OCI-LY7 (cell line): ENCODE data around the gene HCFC1.

Experiments
- EZH2phosphoT487 ChIP-seq: fragments of 200-600 bp; sonication (generic); IDR thresholded peaks from 2 replicates; pipeline ENCODE4 v1.6.1; 2018; ENCODE audit warnings: low read depth, borderline replicate concordance, mild to moderate bottlenecking, mixed run types, antibody characterized with exemption, low read length, moderate library complexity, mixed read lengths
- TF ChIP-seq, protein P1 (sequence below): fragments of 200-600 bp; sonication (generic); conservative IDR thresholded peaks from 2 replicates; pipeline ENCODE4 v1.5.1; 2014; ENCODE audit warnings: mild to moderate bottlenecking, antibody characterized with exemption, low read length, moderate library complexity, mixed read lengths

DNA sequence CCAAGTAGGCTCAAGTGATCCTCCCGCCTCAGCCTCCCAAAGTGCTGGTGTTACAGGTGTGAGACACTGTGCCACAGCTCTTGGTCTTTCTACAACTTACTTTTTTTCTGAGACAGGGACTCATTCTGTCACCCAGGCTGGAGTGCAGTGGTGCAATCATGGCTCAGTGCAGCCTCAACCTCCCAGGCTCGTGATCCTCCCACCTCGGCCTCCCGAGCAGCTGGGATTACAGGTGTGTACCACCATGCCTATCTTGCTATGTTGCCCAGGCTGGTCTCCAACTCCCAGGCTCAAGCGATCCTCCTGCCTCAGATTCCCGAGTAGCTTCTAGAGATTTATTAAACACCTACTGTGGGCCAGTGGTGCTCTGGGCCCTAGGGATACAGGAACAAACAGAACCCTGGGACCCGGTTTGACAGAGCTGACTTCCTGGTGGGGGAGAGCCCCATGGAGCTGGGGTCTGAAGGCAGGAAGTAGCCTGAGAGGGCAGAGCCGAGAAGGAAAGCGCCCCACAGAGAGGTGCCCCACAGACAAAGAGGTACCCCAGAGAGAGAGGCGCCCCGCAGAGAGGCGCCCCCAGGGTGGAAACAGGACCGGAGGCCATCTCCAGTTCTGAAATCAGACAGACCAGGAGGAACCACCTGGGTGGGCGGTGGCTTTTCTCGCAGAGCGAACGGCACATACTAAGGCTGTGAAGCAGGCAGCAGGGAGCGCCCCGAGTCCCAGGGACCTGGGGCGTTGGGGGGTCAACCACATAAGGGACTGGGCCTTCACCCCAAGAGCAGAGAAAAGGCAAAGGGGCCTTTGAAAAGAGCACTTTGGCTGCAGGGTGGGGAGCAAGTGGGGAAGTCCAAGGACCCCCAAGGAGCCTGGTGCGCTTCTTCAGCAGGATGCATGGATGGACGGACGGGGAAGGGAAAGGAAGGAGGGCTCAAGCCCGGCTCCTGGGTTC, 43.1 kb upstream of the HCFC1 start:
- TF ChIP-seq, protein P1, sequence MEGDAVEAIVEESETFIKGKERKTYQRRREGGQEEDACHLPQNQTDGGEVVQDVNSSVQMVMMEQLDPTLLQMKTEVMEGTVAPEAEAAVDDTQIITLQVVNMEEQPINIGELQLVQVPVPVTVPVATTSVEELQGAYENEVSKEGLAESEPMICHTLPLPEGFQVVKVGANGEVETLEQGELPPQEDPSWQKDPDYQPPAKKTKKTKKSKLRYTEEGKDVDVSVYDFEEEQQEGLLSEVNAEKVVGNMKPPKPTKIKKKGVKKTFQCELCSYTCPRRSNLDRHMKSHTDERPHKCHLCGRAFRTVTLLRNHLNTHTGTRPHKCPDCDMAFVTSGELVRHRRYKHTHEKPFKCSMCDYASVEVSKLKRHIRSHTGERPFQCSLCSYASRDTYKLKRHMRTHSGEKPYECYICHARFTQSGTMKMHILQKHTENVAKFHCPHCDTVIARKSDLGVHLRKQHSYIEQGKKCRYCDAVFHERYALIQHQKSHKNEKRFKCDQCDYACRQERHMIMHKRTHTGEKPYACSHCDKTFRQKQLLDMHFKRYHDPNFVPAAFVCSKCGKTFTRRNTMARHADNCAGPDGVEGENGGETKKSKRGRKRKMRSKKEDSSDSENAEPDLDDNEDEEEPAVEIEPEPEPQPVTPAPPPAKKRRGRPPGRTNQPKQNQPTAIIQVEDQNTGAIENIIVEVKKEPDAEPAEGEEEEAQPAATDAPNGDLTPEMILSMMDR = no peak
- TF ChIP-seq EZH2phosphoT487 = no peak
